GM12878 (cell line): ENCODE measurements around the gene RPL35A. TPM values are rescaled to one million over a fixed set of nuclear protein-coding genes. Genes with fewer than 3 reads are reported as not detected.

Experiments
- HCFC1 ChIP-seq: fragments of 150-350 bp; IDR thresholded peaks from 2 replicates; pipeline ENCODE4 v1.6.1; 2014; ENCODE audit warnings: low read length
- KAT2A ChIP-seq: conservative IDR thresholded peaks from 2 replicates; pipeline ENCODE4 v1.6.1; 2011; ENCODE audit warnings: low read depth, low read length; ENCODE audit not compliant: control insufficient read depth
- NBN ChIP-seq: fragments of 450-650 bp; IDR thresholded peaks from 2 replicates; pipeline ENCODE4 v1.6.1; 2016
- POLR2AphosphoS2 ChIP-seq: IDR thresholded peaks from 2 replicates; pipeline ENCODE4 v1.6.1; 2011; ENCODE audit warnings: low read depth, mild to moderate bottlenecking, low read length, improper control_type of control experiment, moderate library complexity
- SIX5 ChIP-seq: IDR thresholded peaks from 2 replicates; pipeline ENCODE4 v1.6.1; 2011; ENCODE audit warnings: mild to moderate bottlenecking, low read depth, low read length, moderate library complexity; ENCODE audit not compliant: severe bottlenecking
- SMARCA5 ChIP-seq: fragments of 450-650 bp; IDR thresholded peaks from 2 replicates; pipeline ENCODE4 v1.6.1; 2017; ENCODE audit warnings: mild to moderate bottlenecking
- SMC3 ChIP-seq: IDR thresholded peaks from 2 replicates; pipeline ENCODE4 v1.6.1; 2011; ENCODE audit warnings: low read length, improper control_type of control experiment, borderline replicate concordance
- STAT1 ChIP-seq: fragments of 450-650 bp; conservative IDR thresholded peaks from 2 replicates; pipeline ENCODE4 v1.6.1; 2014; ENCODE audit warnings: antibody characterized with exemption, mild to moderate bottlenecking
- SUZ12 ChIP-seq: fragments of 200-600 bp; sonication (generic); IDR thresholded peaks from one replicate; pipeline ENCODE4 v1.6.1; 2018; ENCODE audit warnings: antibody characterized with exemption, mild to moderate bottlenecking; ENCODE audit not compliant: unreplicated experiment
- ZBED1 ChIP-seq: IDR thresholded peaks from 2 replicates; pipeline ENCODE4 v1.6.1; 2016; ENCODE audit warnings: borderline replicate concordance
- polyA plus RNA-seq, 11 experiments: library from polyadenylated mRNA; depleted of rRNA in 4 of 11; unstranded in 6 of 11; stranded (reverse) in 5 of 11; fragments of >200 nt; fragmentation: Nextera tagmentation in 4 of 11; fragmentation: Illumina TruSeq in 1 of 11; extraction: Ambion mirVana in 4 of 11; extraction: Trizol in 1 of 11; gene quantifications; 1 replicate in 1 of 11; 2 replicates in 10 of 11; pipeline versions ENCODE4 v1.2.1 to v1.2.3, GENCODE V29; 2011 to 2016; ENCODE audit warnings: inconsistent platforms in 2 of 11, missing spikeins in 2 of 11, low read depth in 1 of 11
- total RNA-seq, 4 experiments: library from RNA; depleted of rRNA in 3 of 4; stranded (reverse); fragments of >200 nt in 3 of 4; fragmentation: Illumina TruSeq in 1 of 4; extraction: Trizol in 1 of 4; gene quantifications; 2 replicates each; pipeline versions ENCODE4 v1.2.1 to v1.2.3, GENCODE V29; 2013 to 2021
- TF ChIP-seq, protein P1 (sequence below): IDR thresholded peaks from 2 replicates; pipeline ENCODE4 v1.6.1; 2012; ENCODE audit warnings: mild to moderate bottlenecking, low read depth, low read length
- TF ChIP-seq, protein P2 (sequence below): fragments of 150-350 bp; IDR thresholded peaks from 2 replicates; pipeline ENCODE4 v1.6.1; 2014; ENCODE audit warnings: mild to moderate bottlenecking, low read depth, low read length
- TF ChIP-seq, protein P3 (sequence below): IDR thresholded peaks from 2 replicates; pipeline ENCODE4 v1.6.1; 2012; ENCODE audit warnings: improper control_type of control experiment, low read depth, low read length; ENCODE audit not compliant: insufficient replicate concordance
- TF ChIP-seq, protein P4 (sequence below): fragments of 450-650 bp; formaldehyde crosslinking; IDR thresholded peaks from 2 replicates; pipeline ENCODE4 v1.4.0; 2022; ENCODE audit warnings: mild to moderate bottlenecking, moderate library complexity
- TF ChIP-seq, protein P5 (sequence below): IDR thresholded peaks from 2 replicates; pipeline ENCODE4 v1.6.1; 2012; ENCODE audit warnings: low read depth, low read length, improper control_type of control experiment

Gene RPL35A
- total and polyA plus RNA-seq, 10 of the 15 experiments (the other 5 are each of a cell fraction or from before 2014, with no cell fraction given): 774 to 3,144 (median 1,843) TPM

DNA sequence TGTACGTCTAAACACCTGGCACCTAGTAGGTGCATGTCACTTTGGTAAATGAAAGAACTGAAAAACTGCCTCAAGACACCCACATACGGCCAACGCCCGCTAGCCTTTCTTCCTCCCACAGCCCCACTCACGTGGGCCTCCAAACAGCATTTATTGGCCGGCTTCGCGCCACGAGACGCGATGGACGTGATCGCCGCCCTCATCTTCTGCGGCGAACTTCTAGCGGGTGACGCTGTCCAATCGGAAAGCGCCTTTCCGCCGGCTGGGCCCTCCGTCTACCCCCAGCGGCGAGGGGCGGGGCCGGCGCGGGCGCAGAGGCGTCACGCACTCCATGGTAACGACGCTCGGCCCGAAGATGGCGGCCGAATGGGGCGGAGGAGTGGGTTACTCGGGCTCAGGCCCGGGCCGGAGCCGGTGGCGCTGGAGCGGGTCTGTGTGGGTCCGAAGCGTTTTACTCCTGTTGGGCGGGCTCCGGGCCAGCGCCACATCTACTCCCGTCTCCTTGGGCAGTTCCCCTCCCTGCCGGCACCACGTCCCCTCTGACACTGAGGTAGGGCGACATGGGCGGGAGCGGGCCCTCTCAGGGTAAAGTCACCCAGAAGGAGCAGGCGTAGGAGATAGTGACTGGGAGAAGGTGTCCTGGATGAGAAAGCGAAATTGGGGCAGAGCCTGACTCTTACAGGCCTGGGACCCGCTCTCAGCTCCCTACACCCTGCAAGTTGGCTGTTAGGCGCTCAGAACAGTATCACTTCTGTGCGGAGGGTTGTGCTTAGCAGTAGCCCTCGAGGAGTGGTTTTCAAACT lies 10.1 kb downstream of the RPL35A start, which contains the start of gene LMLN (continued):
- TF ChIP-seq, protein P1, sequence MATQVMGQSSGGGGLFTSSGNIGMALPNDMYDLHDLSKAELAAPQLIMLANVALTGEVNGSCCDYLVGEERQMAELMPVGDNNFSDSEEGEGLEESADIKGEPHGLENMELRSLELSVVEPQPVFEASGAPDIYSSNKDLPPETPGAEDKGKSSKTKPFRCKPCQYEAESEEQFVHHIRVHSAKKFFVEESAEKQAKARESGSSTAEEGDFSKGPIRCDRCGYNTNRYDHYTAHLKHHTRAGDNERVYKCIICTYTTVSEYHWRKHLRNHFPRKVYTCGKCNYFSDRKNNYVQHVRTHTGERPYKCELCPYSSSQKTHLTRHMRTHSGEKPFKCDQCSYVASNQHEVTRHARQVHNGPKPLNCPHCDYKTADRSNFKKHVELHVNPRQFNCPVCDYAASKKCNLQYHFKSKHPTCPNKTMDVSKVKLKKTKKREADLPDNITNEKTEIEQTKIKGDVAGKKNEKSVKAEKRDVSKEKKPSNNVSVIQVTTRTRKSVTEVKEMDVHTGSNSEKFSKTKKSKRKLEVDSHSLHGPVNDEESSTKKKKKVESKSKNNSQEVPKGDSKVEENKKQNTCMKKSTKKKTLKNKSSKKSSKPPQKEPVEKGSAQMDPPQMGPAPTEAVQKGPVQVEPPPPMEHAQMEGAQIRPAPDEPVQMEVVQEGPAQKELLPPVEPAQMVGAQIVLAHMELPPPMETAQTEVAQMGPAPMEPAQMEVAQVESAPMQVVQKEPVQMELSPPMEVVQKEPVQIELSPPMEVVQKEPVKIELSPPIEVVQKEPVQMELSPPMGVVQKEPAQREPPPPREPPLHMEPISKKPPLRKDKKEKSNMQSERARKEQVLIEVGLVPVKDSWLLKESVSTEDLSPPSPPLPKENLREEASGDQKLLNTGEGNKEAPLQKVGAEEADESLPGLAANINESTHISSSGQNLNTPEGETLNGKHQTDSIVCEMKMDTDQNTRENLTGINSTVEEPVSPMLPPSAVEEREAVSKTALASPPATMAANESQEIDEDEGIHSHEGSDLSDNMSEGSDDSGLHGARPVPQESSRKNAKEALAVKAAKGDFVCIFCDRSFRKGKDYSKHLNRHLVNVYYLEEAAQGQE: no peak
- no peak for TF ChIP-seq ZBED1
- no peak for TF ChIP-seq POLR2AphosphoS2
- TF ChIP-seq SMC3: no peak
- TF ChIP-seq, protein P2, sequence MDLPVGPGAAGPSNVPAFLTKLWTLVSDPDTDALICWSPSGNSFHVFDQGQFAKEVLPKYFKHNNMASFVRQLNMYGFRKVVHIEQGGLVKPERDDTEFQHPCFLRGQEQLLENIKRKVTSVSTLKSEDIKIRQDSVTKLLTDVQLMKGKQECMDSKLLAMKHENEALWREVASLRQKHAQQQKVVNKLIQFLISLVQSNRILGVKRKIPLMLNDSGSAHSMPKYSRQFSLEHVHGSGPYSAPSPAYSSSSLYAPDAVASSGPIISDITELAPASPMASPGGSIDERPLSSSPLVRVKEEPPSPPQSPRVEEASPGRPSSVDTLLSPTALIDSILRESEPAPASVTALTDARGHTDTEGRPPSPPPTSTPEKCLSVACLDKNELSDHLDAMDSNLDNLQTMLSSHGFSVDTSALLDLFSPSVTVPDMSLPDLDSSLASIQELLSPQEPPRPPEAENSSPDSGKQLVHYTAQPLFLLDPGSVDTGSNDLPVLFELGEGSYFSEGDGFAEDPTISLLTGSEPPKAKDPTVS: no peak
- TF ChIP-seq KAT2A: no peak
- no peak for TF ChIP-seq SMARCA5
- no peak; the same call in 1 of the 2 replicates for TF ChIP-seq NBN
- TF ChIP-seq, protein P3, sequence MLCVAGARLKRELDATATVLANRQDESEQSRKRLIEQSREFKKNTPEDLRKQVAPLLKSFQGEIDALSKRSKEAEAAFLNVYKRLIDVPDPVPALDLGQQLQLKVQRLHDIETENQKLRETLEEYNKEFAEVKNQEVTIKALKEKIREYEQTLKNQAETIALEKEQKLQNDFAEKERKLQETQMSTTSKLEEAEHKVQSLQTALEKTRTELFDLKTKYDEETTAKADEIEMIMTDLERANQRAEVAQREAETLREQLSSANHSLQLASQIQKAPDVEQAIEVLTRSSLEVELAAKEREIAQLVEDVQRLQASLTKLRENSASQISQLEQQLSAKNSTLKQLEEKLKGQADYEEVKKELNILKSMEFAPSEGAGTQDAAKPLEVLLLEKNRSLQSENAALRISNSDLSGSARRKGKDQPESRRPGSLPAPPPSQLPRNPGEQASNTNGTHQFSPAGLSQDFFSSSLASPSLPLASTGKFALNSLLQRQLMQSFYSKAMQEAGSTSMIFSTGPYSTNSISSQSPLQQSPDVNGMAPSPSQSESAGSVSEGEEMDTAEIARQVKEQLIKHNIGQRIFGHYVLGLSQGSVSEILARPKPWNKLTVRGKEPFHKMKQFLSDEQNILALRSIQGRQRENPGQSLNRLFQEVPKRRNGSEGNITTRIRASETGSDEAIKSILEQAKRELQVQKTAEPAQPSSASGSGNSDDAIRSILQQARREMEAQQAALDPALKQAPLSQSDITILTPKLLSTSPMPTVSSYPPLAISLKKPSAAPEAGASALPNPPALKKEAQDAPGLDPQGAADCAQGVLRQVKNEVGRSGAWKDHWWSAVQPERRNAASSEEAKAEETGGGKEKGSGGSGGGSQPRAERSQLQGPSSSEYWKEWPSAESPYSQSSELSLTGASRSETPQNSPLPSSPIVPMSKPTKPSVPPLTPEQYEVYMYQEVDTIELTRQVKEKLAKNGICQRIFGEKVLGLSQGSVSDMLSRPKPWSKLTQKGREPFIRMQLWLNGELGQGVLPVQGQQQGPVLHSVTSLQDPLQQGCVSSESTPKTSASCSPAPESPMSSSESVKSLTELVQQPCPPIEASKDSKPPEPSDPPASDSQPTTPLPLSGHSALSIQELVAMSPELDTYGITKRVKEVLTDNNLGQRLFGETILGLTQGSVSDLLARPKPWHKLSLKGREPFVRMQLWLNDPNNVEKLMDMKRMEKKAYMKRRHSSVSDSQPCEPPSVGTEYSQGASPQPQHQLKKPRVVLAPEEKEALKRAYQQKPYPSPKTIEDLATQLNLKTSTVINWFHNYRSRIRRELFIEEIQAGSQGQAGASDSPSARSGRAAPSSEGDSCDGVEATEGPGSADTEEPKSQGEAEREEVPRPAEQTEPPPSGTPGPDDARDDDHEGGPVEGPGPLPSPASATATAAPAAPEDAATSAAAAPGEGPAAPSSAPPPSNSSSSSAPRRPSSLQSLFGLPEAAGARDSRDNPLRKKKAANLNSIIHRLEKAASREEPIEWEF: no peak
- peak; percentile 87; the same call in 1 of the 2 replicates for TF ChIP-seq STAT1
- TF ChIP-seq, protein P4, sequence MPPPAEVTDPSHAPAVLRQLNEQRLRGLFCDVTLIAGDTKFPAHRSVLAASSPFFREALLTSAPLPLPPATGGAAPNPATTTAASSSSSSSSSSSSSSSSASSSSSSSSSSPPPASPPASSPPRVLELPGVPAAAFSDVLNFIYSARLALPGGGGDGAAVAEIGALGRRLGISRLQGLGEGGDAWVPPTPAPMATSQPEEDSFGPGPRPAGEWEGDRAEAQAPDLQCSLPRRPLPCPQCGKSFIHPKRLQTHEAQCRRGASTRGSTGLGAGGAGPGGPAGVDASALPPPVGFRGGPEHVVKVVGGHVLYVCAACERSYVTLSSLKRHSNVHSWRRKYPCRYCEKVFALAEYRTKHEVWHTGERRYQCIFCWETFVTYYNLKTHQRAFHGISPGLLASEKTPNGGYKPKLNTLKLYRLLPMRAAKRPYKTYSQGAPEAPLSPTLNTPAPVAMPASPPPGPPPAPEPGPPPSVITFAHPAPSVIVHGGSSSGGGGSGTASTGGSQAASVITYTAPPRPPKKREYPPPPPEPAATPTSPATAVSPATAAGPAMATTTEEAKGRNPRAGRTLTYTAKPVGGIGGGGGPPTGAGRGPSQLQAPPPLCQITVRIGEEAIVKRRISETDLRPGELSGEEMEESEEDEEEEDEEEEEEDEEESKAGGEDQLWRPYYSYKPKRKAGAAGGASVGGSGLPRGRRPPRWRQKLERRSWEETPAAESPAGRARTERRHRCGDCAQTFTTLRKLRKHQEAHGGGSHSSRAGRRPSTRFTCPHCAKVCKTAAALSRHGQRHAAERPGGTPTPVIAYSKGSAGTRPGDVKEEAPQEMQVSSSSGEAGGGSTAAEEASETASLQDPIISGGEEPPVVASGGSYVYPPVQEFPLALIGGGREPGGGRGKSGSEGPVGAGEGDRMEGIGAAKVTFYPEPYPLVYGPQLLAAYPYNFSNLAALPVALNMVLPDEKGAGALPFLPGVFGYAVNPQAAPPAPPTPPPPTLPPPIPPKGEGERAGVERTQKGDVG (CRISPR knock-in tag): no peak
- TF ChIP-seq SIX5: no peak
- peak; percentile 59; the same call in 1 of the 2 replicates for TF ChIP-seq HCFC1
- TF ChIP-seq, protein P5, sequence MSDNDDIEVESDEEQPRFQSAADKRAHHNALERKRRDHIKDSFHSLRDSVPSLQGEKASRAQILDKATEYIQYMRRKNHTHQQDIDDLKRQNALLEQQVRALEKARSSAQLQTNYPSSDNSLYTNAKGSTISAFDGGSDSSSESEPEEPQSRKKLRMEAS: peak; percentile 95
- no peak for TF ChIP-seq SUZ12
